Measurements from ENCODE around the gene CEP70. TPM values are rescaled to one million over a fixed set of nuclear protein-coding genes. Genes with fewer than 3 reads are reported as not detected.
"Not testable (repeated sequence)": the region's sequence is repeated elsewhere in the genome, so short reads cannot be mapped to it uniquely, and the experiment has no call there.

Gene CEP70
- total RNA-seq, 2 experiments from 2014 or later = 5.7 to 6.6 TPM

- POLR2A ChIA-PET = not testable (repeated sequence)
- CTCF ChIA-PET = interaction anchor here (0.7 to 3.3 kb wide), 2 partner anchors 319 to 489 kb away, joined by 3 to 15 read pairs; no protein-coding TSS in a partner anchor
Observed at GRCh38 chr3:138597186-138597976, 3.3 kb upstream of the CEP70 start.

- POLR2A ChIA-PET = interaction anchor here (0.7 to 2.4 kb wide), 4 partner anchors 12 to 328 kb away, joined by 3 to 16 read pairs (median 4); no protein-coding TSS in a partner anchor
- CTCF ChIA-PET = interaction anchor here (0.6 to 4.3 kb wide), 12 partner anchors 8 to 329 kb away, joined by 3 to 56 read pairs (median 4); no protein-coding TSS in a partner anchor
Observed at GRCh38 chr3:138594935-138595610, 1.0 kb upstream of the CEP70 start.

- ChIA-PET CTCF (interaction anchor here (1.2 to 4.3 kb wide), 8 partner anchors 10 to 343 kb away, joined by 3 to 56 read pairs (median 4); no protein-coding TSS in a partner anchor), POLR2A (interaction anchor here (0.6 to 2.4 kb wide), 5 partner anchors 16 to 796 kb away, joined by 3 to 16 read pairs (median 4); partner anchors contain the start of gene COPB2)
Observed at GRCh38 chr3:138593488-138594149, 441 bp downstream of the CEP70 start.

DNA sequence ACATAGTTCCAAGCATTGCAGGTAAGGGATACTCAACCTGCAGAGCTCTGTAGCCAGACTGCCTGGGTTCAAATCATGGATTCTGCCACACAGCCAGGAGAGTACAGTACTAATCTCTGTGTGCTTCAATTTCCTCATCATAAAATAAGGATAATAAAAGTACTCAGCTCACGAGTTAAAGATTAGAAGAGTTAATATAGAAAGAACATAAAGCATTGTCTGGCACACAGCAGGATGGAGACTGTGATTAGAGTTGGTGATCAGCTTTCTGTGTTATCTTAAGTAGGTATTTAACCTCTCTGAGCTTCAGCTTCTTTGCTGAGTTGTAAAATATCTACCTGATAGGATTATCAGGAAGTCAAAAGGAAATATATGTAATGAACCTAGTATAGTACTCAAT lies 2.7 kb downstream of the CEP70 start:
- CTCF ChIA-PET = interaction anchor here (0.6 to 1.7 kb wide), 5 partner anchors 112 to 669 kb away, joined by 3 to 5 read pairs (median 3); no protein-coding TSS in a partner anchor
- POLR2A ChIA-PET = interaction anchor here (0.5 kb wide), 1 partner anchor 64 kb away, joined by 6 read pairs; no protein-coding TSS in a partner anchor

GRCh38 chr3:138588445-138588844 lies 5.6 kb downstream of the CEP70 start:
- ChIA-PET POLR2A (no interaction called here), CTCF (interaction anchor here (1.9 kb wide), 1 partner anchor 327 kb away, joined by 6 read pairs; no protein-coding TSS in a partner anchor)

- POLR2A ChIA-PET = no interaction called here
- CTCF ChIA-PET = interaction anchor here (1.9 kb wide), 1 partner anchor 328 kb away, joined by 6 read pairs; no protein-coding TSS in a partner anchor
Observed at GRCh38 chr3:138587374-138587773, 6.7 kb downstream of the CEP70 start.

GRCh38 chr3:138578961-138579574 lies 15.0 kb downstream of the CEP70 start:
- ChIA-PET POLR2A (no interaction called here), CTCF (interaction anchor here (1.6 kb wide), 1 partner anchor 15 kb away, joined by 7 read pairs; the partner anchor contains the start of gene CEP70)

- ChIA-PET CTCF (interaction anchor here (0.7 kb wide), 1 partner anchor 1600 kb away, joined by 3 read pairs; no protein-coding TSS in a partner anchor), POLR2A (interaction anchor here (0.9 kb wide), 1 partner anchor 16 kb away, joined by 3 read pairs; the partner anchor contains the start of gene CEP70)
Observed at GRCh38 chr3:138578141-138578540, 15.9 kb downstream of the CEP70 start.

DNA sequence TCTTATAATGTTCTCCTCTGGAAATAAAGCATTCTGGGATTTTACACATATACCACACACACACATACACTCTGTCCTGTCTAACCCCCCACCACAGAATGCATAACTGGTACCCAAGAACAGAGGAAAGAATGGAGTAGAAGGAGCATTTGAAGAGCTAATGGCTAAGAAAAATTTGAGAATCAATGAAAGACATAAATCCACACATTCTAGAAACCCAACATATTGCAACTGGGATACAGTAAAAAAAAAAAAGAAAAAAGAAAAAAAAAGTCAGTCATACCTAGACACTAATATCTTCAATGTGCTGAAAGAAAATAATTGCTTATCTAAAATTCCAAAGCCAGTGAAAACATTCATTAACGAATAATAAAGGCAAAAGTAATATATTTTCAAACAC lies 20.9 kb downstream of the CEP70 start:
- ChIA-PET CTCF (interaction anchor here (0.7 to 1.1 kb wide), 2 partner anchors 70 to 342 kb away, joined by 3 read pairs; no protein-coding TSS in a partner anchor), POLR2A (no interaction called here)

- CTCF ChIA-PET, POLR2A ChIA-PET: not testable (repeated sequence)
Observed at GRCh38 chr3:138569624-138570023, 24.4 kb downstream of the CEP70 start.

- POLR2A ChIA-PET = no interaction called here
- CTCF ChIA-PET = interaction anchor here (1.7 kb wide), 1 partner anchor 346 kb away, joined by 6 read pairs; no protein-coding TSS in a partner anchor
Observed at GRCh38 chr3:138569090-138569489, 25.0 kb downstream of the CEP70 start.

GRCh38 chr3:138567403-138567802 lies 26.7 kb downstream of the CEP70 start:
- POLR2A ChIA-PET = no interaction called here
- CTCF ChIA-PET = no interaction called here

- CTCF ChIA-PET = not testable (repeated sequence)
Observed at GRCh38 chr3:138566293-138566692, 27.8 kb downstream of the CEP70 start.

DNA sequence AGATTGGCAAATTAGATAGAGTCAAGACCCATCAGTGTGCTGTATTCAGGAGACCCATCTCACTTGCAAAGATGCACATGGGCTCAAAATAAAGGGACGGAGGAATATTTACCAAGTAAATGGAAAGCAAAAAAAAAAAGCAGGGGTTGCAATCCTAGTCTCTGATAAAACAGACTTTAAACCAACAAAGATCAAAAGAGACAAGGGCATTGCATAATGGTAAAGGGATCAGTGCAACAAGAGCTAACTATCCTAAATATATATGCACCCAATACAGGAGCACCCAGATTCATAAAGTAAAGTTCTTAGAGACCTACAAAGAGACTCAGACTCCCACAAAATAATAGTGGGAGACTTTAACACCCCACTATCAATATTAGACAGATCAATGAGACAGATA lies 31.2 kb downstream of the CEP70 start:
- POLR2A ChIA-PET, CTCF ChIA-PET: not testable (repeated sequence)

More at GRCh38 chr3:138566293-138566692, 27.8 kb downstream of the CEP70 start:
- POLR2A ChIA-PET = not testable (repeated sequence)

DNA sequence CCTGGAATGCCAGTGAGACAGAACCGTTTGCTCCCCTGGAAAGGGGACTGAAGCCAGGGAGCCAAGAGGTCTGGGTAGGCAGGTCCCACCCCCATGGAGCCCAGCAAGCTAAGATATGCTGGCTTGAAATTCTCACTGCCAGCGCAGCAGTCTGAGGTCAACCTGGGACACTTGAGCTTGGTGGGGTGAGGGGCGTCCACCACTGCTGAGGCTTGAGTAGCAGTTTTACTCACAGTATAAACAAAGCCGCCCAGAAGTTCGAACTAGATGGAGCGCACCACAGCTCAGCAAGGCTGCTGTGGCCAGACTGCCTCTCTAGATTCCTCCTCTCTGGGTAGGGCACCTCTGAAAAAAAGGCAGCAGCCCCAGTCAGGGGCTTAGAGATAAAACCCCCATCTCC lies 33.6 kb downstream of the CEP70 start:
- CTCF ChIA-PET = no interaction called here
- POLR2A ChIA-PET = interaction anchor here (0.6 kb wide), 1 partner anchor 54 kb away, joined by 5 read pairs; no protein-coding TSS in a partner anchor

- ChIA-PET POLR2A (no interaction called here), CTCF (interaction anchor here (0.8 kb wide), 1 partner anchor 35 kb away, joined by 3 read pairs; the partner anchor contains the start of gene CEP70)
Observed at GRCh38 chr3:138559134-138559533, 34.9 kb downstream of the CEP70 start.

DNA sequence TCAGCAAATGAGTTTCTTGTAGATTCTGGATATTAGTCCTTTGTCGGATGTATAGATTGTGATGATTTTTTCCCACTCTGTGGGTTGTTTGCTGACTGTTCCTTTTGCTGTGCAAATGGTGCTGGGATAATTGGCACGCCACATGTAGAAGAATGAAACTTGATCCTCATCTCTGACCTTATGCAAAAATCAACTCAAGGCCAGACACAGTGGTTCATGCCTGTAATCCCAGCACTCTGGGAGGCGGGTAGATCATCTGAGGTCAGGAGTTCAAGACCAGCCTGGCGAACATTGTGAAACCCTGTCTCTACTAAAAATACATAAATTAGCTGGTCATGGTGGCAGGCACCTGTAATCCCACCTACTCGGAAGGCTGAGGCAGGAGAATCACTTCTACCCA lies 39.3 kb downstream of the CEP70 start:
- CTCF ChIA-PET, POLR2A ChIA-PET: not testable (repeated sequence)

GRCh38 chr3:138550958-138551357 lies 43.1 kb downstream of the CEP70 start:
- CTCF ChIA-PET = not testable (repeated sequence)
- POLR2A ChIA-PET = interaction anchor here (0.6 kb wide), 1 partner anchor 90 kb away, joined by 3 read pairs; no protein-coding TSS in a partner anchor

Data from activated CD8-positive, alpha-beta memory T cell treated with anti-CD3 and anti-CD28 coated beads for 36 hours (primary cell).